Tibial nerve (tissue), 4 donors: ENCODE data around the gene KCNQ4.

Experiments used
- EP300 ChIP-seq, 2 donors: sonication (generic); formaldehyde crosslinking; IDR thresholded peaks; one replicate each; pipeline ENCODE4 v1.6.1; 2017; ENCODE audit warnings: antibody characterized with exemption in 2 of 2, mild to moderate bottlenecking in 1 of 2
- POLR2A ChIP-seq, 2 donors: fragments of 450-650 bp; IDR thresholded peaks; one replicate each; pipeline ENCODE4 v1.6.1; 2017; ENCODE audit warnings: antibody characterized with exemption in 2 of 2, mild to moderate bottlenecking in 2 of 2, moderate library complexity in 2 of 2
- TF ChIP-seq, protein P1 (sequence below), 5 experiments: fragments of 200-600 bp in 3 of 5; fragments of 450-650 bp in 2 of 5; sonication (generic) in 3 of 5; IDR thresholded peaks; one replicate each; pipeline ENCODE4 v1.5.1; 2016 to 2019; ENCODE audit warnings: antibody characterized with exemption in 5 of 5, mild to moderate bottlenecking in 3 of 5, moderate library complexity in 2 of 5

DNA sequence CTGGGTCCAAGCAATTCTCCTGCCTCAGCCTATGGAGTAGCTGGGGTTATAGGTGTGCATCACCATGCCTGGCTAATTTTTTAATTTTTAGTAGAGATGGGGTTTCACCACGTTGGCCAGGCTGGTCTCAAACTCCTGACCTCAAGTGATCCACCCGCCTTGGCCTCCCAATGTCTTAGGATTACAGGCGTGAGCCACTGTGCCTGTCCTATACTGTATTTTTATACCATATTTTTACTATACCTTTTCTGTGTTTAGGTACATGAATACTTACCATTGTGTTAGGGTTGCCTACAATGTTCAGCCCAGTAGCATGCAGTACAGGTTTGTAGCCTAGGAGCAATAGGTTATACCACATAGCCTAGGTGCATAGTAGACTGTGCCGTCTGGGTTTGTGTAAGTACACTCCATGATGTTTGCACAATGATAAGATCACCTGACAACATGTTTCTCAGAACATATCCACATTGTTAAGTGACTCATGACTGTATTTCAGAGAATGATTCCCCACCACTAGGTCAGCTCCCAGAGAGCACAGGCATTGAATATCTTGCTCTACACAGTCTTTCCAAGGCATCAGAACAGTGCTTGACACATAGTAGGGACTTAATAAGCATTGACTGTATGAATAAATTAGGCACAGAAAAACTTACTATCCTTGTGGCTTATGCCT is 84.6 kb downstream of the KCNQ4 start:
- TF ChIP-seq, protein P1, sequence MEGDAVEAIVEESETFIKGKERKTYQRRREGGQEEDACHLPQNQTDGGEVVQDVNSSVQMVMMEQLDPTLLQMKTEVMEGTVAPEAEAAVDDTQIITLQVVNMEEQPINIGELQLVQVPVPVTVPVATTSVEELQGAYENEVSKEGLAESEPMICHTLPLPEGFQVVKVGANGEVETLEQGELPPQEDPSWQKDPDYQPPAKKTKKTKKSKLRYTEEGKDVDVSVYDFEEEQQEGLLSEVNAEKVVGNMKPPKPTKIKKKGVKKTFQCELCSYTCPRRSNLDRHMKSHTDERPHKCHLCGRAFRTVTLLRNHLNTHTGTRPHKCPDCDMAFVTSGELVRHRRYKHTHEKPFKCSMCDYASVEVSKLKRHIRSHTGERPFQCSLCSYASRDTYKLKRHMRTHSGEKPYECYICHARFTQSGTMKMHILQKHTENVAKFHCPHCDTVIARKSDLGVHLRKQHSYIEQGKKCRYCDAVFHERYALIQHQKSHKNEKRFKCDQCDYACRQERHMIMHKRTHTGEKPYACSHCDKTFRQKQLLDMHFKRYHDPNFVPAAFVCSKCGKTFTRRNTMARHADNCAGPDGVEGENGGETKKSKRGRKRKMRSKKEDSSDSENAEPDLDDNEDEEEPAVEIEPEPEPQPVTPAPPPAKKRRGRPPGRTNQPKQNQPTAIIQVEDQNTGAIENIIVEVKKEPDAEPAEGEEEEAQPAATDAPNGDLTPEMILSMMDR (IDR thresholded peaks at IDR 0.05) = no peak
- TF ChIP-seq EP300 (IDR thresholded peaks at IDR 0.05) = no peak
- TF ChIP-seq POLR2A (IDR thresholded peaks at IDR 0.05) = no peak
